Stimulated activated CD4-positive, alpha-beta T cell treated with anti-CD3 and anti-CD28 coated beads, TNF-alpha, amount 100 ng/mL, for 4 hours (primary cell): ENCODE data around the gene KPNA6.
"Not testable (repeated sequence)": the region's sequence is repeated elsewhere in the genome, so short reads cannot be mapped to it uniquely, and the experiment has no call there.

ENCODE experiments used
- DNase-seq, 3 experiments: peaks; one replicate each; pipeline ENCODE4 v3.0.0-alpha.2; 2020; ENCODE audit warnings: low read depth in 3 of 3

The KPNA6 gene

GRCh38 chr1:32107742-32108661 lies at the start of gene KPNA6:
Gene KPNA6, plus strand, starts transcription at chr1:32108056. Its CDS starts 75 bp downstream, at chr1:32108131.
- peak; percentile 65 to 80 (median 77) for DNase-seq

- DNase-seq, result no peak
These were observed 46.9 kb upstream of the KPNA6 start for GRCh38 chr1:32060914-32061313.

DNA sequence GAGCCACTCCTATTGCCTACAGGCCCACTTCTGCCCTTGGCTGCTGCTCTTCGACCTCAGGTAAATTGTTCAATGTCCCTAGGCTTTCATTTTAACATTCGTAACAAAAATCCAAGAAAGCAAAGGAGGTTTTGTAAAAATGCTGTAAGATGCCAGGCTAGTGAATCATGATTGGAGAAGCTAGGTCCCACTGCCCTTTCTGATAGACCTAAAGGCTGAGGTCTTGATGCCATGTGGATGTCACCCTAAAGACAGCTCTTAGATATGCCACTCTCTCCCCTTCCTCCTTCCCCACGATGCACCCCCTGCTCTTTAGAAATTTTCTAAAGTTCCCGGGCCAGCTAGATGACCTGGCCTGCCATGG lies 45.0 kb upstream of the KPNA6 start:
- no peak for DNase-seq

- no peak for DNase-seq
These were observed 44.6 kb upstream of the KPNA6 start for GRCh38 chr1:32063261-32063681.

- DNase-seq, result not testable (repeated sequence)
These were observed 42.0 kb upstream of the KPNA6 start for GRCh38 chr1:32065613-32066488.

GRCh38 chr1:32066489-32066873 lies 41.4 kb upstream of the KPNA6 start:
- DNase-seq, result no peak

GRCh38 chr1:32068957-32069588 lies 38.8 kb upstream of the KPNA6 start:
- DNase-seq, result no peak

- no peak for DNase-seq
These were observed 35.9 kb upstream of the KPNA6 start for GRCh38 chr1:32071758-32072621.

DNA sequence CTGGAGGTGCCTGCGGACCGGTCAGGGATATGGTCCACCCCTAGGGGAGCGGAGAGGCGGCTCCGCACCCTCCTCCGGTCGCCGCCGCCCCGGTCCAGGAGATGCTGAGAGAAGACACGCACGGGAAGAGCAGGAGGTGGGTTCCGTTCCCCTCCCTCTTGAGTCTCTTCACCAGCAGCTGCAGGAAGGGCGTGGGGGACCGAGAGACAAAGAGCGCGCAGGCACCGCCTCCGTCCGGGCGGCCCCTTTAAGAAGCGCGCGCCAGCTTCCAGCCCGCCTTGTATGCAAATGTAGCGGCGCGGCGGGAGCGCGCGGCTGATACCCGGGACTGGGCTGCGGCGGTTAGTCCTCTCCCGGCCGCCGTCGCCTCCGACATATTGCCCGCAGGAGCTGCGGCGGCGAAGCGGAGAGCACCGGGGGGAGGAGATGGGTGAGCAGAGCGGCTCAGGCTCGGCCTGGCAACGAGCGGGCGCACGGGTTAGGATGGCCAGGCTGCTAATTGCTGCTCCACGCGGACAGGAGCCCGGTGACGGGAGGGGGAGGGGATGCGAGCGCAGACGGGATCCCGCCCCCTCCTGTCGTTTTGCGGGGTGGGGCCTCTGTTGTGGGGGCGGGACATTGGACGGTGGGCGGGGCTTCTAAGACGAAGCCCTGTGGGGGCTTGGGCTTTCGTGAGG lies 35.1 kb upstream of the KPNA6 start, which contains the start of gene TMEM39B:
TSS of gene TMEM39B (plus strand) at position 318 of the 677 bp plus-strand sequence. CDS start at position 427, 109 bp downstream.
- DNase-seq, result peak; percentile 81 to 84 (median 83)

DNA sequence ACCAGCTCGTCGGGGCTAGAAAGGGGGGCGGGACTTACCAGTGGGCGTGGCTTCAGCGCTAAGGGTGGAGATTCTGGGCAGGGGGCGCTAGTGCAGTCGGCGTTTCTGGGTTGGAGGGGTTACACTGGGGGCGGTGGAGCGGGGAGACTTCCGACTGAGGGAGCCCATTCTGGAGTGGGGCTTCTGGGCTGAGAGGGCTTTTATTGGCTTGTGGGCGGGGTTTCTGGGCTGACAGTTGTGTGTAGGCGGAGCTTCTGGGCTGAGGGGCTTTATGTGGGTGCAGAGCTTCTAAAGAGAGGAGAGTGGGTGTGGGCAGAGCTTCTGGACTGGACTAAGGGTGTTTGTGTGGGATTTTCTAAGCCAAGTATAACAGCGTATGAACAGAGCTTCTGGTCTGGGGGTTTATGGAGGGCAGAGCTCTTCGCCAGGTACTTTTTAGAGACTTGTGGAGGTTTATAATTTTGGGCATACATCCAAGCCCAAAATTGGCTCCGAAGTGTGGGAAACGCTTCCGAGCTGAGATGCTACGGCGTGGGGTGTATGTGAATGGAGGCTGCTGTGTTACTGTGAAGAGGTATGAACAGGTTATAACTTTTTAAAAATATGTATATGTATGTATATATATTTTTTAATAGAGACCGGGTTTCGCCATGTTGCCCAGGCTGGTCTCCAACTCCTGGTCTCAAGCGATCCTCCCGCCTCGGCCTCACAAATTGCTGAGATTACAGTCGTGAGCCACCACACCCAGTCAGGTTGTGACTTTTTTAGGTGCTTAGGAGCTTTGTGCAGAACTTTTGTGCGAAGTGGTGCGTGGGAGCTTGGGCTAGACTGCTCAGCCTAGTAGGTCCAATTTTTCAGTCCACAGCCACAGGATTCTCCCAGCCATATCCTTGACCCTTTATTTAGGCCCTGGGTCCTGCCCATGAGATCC lies 34.3 kb upstream of the KPNA6 start:
- DNase-seq, result no peak

DNA sequence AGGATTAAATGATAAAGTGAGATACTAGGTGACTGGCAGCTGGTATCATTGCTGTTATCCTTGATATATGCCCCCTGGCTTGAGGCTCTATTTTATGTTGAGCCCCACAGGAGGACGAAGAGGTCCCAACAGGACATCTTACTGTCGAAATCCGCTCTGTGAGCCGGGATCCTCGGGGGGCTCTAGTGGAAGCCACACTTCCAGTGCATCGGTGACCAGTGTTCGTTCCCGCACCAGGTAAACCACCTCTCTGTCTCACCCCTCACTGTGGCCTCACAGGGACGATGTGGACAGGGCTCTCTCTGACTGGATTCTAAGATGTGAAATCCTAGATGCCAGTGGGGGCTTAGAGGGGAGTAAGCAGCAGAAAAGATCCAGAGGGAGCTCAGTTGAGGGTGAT lies 33.0 kb upstream of the KPNA6 start:
- no peak for DNase-seq

DNA sequence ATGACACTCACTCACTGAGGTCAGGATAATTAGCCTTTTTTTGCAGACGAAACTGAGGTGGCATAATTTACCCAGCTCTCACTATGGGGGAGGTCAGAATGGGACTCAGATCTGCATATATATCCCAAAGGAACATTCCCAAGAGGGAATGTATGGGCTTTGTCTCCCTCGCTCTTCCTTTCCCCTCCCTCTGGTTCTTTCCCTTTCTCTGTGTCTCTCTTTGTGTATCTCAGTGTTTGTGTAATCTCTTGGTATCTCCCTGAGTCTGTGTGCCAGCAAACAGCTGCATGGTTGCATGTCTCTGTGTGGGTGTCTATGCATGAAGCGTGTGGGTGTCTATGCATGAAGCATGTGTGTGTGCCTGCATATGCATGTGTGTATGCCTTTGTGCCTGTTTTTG lies 30.4 kb upstream of the KPNA6 start:
- DNase-seq, result no peak

DNA sequence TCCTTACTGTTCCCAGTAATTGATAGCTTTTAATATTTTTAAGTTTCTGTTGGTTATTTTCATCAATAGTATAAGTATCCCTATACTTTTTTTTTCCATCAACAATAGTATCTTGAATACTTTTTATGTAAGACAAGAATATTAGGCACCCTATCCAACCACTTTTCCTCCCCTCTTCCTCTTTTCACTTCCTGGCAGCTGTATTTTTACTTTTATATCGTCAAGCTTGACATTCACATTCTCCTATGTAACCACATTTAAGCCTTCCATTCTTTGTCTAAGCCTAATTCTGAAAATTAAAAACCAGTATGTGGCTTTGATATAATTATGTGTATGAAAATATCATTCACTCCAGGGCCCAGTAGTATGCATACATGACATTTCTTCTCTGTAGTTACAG lies 25.8 kb upstream of the KPNA6 start:
- no peak for DNase-seq

- not testable (repeated sequence) for DNase-seq
These were observed 21.5 kb upstream of the KPNA6 start for GRCh38 chr1:32086381-32086780.

DNA sequence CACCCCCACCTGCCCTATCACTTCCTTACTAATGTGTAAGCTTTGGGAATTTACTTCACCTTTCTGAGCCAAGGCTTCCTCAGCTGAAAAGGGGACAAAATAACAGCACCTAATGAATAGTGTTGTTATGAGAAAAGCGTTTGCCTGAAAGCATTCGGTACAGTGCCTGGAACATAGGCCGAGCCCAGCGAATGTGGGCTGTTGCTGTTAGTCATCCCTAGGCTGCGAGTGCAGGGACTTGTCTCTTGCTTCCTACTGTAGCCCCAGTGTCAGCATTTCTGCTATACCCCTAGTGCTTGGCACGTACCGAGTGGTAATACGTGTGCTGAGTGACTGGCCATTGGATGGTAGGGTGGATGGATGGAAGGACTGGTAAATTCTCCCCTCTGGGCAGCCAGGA lies 16.7 kb upstream of the KPNA6 start:
- DNase-seq, result no peak

DNA sequence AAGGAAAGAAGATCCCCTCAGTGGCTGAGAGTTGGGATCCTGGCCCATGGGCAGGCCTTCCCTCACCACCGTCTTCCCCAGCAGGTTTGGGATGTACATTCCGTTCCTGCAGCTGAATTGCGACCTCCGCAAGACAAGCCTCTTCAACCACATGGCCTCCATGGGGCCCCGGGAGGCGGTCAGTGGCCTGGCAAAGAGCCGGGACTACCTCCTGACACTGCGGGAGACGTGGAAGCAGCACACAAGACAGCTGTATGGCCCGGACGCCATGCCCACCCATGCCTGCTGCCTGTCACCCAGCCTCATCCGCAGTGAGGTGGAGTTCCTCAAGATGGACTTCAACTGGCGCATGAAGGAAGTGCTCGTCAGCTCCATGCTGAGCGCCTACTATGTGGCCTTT lies 16.3 kb upstream of the KPNA6 start:
- no peak for DNase-seq

DNA sequence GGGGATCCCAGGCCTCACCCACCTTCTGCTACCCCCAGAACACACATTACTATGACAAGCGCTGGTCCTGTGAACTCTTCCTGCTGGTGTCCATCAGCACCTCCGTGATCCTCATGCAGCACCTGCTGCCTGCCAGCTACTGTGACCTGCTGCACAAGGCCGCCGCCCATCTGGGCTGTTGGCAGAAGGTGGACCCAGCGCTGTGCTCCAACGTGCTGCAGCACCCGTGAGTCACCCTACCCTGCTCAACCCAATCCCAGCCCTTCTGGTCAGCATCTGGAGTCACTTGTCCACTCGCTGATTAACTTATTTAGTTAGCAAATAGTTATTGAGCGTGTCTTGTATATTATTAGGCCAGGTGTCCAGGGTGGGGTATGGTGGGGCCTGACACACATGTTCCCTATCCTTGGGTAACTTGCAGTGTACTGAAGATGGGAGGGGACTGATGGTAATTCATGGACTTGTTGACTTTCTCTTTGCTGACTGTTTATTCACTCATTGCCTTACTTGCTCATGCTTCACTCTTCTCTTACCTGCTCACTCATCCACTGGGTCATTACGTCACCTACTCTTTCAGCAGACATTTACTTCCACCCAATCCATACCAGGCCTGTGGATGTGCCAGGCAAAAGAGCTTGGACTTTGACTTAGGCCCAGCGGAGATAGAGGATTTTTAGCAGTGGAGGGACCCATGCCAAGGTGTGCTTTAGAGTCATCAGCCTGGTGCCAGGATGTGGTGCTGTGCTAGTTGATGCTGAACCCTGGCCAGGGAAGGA lies 12.9 kb upstream of the KPNA6 start:
- DNase-seq, result no peak

DNA sequence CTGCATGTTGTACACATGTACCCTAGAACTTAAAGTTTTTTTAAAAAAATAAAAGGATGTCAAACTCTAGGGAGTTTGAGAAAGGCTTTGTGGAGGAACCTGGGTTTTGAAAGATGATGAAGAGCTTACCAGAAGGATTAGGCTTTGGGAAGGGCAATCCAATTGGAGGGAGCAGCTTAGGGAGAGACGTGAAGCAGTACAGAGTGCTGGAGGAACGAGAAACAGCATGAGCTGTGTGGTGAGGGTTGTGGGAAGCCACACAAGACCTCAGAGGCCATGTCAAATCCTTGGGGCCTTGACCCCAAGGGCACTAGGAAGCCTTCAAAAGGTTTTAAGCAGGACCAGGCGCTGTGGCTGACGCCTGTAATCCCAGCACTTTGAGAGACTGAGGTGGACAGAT lies 8.4 kb upstream of the KPNA6 start:
- no peak for DNase-seq

DNA sequence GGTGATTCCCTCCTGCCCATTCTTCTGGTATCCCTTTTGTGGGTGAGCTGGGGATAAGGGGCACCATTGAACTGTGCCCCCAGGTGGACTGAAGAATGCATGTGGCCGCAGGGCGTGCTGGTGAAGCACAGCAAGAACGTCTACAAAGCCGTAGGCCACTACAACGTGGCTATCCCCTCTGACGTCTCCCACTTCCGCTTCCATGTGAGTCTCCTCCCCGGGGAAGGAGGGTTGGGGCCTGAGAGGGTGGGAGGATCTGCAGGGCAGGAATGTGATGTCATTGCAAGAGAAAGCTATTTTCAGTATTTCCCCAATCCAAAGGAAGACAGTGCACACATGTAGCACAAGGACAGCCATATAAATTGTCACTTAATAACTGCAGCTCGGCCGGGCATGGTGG lies 7.5 kb upstream of the KPNA6 start:
- DNase-seq, result no peak
